Activated CD4-positive, alpha-beta T cell treated with anti-CD3 and anti-CD28 coated beads, Interleukin-2, amount 50 U/mL, for 48 hours (primary cell): ENCODE measurements around the gene LYRM1.
"Not testable (repeated sequence)": the region's sequence is repeated elsewhere in the genome, so short reads cannot be mapped to it uniquely, and the experiment has no call there.

ENCODE experiments used
- DNase-seq, 2 experiments: peaks; one replicate each; pipeline ENCODE4 v3.0.0-alpha.2; 2020

The LYRM1 gene

DNA sequence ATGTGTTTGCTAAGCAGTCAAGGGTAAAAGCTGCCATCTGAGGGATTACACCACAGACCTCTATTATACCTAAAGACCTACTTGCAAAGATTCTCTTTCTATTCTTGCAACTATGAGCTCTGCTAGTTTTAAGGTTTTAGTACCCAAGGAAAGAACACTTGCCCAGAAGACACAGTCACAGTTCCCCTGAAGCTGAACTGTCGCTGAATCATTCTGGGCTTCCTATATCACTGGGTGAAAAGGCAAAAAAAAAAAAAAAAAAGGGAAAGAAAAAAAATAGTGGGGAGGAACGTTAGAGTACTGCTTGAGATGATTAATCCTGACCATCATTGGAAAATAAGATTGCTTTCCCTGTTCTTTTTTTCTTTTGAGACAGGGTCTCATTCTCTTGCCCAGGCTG, 37.9 kb downstream of the LYRM1 start:
- no peak for DNase-seq

DNA sequence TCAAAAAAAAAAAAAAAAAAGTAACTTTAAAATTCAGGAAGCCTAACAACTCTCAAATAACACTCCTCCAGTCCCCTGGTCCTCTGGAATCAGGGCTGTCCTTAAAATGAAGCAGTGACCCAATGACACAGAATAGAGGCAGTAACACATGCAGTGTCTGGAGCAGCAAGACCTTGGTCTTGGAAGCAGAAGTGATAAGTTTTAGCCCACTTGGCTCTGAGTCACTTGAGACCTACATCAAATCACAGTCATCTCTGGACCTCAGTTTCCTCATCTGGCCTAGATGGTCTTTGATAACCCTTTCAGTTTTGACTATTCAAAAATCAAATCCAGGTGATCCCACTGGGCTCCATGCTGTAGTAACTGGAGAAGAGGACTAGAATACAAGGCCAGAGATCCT, 39.0 kb downstream of the LYRM1 start:
- DNase-seq, result no peak

DNA sequence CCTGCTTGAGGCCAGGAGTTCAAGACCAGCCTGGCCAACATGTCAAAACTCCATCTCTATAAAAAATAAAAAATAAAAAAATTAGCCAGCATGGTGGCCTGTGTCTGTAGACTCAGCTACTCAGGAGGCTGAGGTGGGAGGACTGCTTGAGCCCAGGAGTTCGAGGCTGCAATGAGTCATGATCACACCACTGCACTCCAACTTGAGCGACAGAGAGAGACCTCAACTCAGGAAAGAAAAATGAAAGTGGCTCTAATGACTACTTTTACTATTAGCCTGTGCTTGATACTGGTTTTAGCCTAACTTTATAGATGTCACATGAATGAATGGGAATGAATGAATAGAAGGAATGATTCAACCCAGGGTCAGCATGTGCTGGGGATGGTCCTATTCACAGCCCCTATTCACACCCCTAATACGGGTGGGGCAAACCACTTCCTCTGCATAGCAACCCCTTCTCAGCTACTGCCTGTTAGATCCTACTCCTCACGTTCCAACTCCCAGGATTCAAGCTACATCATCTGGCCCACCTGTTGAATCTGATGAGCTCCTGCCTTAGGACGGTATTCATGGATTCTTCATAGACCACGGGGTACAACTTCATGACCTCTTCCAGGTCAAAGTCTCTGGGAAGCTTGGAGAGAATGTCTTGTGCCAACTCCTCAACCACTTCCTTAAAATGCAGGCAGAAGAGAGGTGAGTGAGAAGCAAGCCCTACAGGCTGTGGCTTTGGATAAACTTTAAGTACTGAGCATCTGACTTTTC, 40.5 kb downstream of the LYRM1 start:
- DNase-seq, result no peak

DNA sequence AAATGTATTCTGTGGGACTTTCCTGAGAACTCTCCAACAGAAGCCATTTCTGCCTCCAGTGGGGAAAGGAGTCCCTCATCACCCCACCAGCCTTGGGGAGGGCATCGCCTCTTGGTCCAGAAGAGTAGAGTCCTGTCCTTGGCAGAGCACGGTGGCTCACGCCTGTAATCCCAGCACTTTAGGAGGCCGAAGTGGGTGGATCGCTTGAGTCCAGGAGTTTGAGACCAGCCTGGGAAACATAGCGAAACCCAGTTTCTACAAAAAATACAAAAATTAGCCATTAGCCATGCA, 41.0 kb downstream of the LYRM1 start:
- DNase-seq, result no peak

DNA sequence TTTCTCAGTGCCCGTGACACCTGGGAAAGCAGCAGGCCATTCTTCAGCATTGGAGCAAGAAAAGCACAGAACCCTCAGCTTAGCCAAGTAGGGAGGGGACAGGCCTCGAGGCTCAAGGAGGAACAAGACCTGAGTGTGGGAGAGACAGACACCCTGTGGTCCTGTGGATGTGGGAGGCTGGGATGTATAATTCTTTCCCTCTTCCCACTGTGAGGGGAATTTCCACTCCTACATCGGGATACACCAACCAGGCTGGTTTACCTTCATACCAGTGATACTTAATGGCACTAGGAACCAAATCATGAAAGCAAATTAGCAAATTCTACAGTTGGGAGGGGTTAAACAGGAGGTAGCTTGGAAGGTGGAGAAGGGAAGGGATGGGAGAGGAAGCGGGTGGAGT, 41.7 kb downstream of the LYRM1 start:
- DNase-seq, result no peak

DNA sequence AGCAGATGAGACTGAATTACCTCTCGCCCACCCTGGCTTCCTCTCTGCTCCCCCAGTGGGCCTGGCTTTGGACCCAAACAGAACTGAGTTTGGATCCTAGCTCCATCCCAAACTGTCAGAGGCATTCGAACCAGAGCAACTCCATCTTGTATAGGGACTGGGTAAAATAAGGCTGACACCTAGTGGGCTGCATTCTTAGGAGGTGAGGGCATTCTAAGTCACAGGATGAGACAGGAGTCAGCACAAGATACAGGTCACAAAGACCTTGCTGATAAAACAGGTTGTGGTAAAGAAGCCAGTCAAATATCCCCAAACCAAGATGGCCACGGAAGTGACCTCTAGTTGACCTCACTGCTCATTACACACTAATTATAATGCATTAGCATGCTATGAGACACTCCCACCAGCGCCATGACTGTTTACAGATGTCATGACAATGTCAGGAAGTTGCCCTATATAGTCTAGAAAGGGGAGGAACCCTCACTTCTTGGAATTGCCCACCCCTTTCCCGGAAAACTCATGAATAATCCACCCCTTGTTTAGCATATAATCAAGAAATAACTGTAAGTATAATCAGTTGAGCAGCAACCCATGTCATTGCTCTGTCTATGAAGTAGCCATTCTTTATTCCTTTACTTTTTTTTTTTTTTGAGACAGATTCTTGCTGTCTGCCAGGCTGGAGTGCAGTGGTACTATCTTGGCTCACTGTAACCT, 44.4 kb downstream of the LYRM1 start:
- DNase-seq, result peak; percentile 52 to 64

DNA sequence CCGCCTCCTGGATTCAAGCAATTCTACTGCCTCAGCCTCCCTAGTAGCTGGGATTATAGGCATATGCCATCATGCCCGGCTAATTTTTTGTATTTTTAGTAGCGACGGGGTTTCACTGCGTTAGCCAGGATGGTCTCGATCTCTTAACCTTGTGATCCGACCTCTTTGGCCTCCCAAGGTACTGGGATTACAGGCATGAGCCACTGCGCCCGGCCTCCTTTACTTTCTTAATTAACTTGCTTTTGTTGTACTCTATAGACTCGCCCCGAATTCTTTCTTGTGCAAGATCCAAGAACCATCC, 45.0 kb downstream of the LYRM1 start:
- DNase-seq, result not testable (repeated sequence)

DNA sequence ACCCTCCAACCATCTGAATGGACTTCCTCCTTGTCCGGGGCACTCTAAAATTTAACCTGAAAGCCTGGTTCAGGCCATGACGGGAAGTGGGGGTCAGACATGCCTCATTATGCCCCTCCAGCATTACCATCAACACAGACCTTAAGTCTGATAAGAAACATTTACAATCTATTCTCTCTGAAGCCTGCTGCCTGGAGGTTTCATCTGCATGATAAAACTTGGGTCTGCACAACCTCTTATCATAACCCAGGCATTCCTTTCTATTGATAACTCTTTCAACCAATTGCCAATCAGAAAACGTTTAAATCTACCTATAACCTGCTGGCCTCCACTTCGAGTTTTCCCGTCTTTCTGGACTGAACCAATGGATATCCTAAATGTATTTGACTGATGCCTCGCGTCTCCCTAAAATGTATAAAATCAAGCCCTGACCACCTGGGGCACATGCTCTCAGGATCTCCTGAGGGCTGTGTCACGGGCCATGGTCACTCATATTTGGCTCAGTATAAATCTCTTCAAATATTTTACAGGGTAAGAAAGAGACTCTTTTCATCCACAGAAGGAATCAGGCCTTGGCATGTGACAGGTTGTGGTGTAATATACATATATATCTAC, 45.6 kb downstream of the LYRM1 start:
- no peak for DNase-seq

DNA sequence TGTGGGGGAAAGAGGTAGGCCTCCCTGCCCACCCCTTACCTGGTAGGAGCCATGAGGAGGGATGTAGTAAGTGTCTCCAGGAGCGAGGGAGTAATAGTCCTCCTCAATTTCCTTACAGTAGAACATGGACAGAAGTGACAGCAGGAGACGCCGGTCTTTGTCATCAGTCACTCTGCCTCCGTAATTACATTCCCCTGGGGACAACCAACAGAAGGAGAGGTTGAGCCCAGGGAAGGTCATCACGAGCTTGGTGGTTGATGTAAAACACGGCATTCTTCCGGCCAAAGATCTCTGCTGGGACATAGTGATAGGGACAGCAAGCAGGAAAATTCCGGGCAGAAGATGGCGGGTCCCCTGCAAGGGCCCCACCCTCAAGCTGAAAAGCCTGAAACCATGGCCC, 47.9 kb downstream of the LYRM1 start:
- DNase-seq, result no peak

DNA sequence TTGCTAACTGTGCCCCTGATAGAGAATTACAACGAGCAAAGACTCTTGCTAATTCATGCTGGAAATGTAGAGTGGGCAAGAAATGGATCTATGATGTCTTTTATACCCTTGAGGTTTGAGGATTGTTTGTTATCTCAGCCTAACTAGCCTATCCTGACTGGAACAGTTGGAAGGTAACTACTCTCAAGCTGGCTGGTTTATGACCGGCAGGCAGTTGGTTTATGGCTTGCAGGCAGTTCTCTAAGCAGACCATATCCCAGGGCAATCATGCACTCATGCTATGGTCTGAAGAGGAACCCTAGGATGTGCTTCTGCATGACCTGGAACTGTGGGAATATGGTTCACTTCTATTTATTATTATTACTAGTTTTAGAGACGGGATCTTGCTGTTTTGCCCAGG, 49.1 kb downstream of the LYRM1 start:
- DNase-seq, result no peak

DNA sequence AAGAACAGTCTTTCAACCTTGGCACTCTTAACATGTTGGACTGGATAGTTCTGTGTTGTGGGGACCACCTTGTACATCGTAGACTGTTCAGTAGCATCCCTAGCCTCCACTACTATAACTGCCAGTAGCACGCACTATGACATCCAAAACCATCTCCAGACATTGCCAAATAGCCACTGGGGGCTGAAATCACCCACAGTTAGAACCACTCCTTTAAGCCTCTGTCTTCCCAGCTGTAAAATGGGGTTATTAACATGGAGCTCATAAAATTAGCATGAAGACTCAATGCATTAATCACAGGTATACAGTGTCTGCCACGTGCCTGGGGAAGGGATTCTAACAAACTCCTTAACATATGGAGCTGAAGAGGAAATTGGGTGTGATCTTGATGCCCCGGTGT, 49.7 kb downstream of the LYRM1 start:
- no peak for DNase-seq

DNA sequence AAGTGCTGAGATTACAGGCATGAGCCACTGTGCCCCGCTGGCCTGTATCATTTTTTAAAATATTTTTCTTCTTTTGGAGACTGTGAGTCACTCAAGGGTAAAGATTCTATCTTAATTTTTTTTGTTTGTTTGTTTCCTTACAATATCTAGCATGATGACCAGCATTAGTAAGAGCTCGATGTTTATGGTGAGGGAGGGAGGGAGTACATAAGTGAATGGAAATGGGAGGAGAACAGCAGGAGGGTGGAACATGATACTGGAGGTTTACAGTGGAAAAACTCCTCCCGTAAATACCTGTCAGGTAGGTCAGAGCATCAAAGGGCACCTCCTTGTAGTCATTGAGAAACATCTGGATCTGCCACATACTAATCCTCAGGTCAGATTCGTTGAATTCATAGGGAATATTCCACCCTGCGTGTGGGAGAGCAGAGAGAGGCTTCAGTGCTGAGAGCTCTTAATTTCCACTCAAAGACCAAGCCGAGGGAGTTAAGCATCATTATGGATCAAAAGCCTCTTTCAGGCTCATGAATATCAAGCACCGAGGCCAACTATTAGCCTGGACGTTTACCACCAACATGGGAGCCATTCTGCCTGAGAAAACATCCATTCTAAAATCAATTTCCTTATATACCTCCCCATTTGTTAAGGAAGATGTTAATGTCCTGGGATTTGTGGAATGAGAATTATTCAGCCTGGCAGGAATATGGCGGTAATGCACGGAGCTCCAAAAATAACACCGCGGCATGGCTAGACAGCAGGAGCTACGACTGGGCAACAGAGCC, 51.8 kb downstream of the LYRM1 start:
- no peak for DNase-seq

DNA sequence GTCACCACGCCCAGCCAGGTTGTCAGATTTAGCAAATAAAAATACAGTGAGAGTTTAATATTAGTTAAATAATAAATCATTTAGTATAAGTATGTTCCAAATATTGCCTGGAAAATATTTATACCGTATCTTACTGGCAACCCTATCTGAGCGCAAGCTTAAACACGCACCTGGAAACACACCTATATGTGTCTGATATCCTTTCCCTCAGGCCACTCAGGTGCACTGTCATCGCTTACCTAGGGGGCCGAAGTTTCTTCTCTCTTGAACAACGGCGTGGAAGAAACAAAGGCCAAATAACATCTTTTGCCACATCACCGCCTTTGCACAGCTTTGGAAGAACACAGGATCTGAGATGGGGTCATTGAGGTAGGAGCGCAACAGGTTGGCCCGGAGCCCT, 54.0 kb downstream of the LYRM1 start:
- DNase-seq, result no peak

DNA sequence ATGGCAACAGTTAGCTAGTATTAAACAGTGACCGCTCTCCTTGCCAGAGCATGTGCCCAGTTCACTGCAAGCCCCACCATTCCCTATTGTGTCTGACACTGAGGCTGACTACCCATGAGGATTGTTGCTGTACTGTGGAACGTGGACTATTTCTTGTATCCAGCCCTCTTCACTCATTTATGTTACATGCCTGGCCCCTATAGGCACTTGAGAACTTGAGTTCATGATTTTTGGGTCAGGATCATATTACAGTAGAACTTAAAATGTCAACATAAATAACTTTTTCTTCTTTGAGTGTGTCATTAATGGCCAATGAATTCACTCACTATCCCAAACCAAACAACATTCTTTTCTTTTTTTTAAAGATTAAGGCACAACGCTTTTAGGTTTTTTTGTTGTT, 55.7 kb downstream of the LYRM1 start:
- no peak for DNase-seq

DNA sequence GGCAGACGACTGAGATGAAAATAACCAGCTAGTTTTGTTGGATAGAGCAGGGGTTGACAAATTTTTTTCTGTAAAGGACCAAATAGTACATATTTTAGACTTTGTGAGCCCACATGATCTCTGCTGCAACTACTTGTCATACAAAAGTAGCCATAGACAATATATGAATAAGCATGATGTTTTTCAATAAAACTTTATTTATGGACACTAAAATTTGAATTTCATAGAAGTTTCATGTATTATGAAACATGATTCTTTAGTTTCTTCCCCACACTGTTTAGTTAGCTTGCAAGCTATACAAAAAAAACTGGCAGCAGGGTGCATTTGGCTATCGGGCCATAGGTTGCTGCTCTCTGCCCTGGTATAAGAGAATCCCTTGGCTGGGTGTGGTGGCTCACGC, 56.6 kb downstream of the LYRM1 start:
- DNase-seq, result no peak

DNA sequence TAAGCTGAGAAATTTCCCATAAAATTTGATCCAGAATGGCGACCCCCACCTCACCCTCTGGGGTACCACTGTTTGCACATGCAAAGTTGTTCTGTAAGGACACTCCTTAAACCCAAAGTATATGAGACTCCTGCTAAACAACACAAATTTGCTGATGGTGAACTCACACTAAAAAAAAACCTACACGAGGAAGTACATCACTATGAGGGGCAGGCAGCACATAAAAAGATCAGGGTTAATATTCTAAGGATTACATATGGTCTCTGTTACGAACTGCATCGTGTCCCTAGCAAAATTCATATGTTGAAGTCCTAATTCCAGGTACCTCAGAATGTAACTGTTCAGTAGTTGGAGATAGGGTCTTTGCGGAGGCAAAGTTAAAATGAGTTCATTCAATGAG, 60.3 kb downstream of the LYRM1 start:
- DNase-seq, result no peak

DNA sequence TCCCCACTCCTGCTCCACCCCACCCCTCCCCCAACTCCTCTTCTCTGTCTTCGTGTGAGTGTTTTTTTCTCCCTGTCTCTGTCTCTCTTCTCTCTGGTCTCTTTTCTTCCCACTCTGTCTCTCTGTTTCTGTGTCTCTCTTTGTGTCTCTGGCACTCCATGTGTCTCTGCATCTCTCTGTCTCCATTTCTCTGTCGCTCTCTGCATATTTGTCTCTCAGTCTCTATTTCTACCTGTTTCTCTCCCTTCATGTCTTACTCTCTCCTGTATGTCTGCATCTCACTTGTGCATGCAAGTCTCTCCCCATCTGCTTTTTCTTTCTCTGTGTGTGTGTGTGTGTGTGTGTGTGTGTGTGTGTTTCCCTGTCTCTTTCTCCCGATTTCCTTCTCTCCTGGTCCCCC, 68.2 kb downstream of the LYRM1 start:
- no peak for DNase-seq

DNA sequence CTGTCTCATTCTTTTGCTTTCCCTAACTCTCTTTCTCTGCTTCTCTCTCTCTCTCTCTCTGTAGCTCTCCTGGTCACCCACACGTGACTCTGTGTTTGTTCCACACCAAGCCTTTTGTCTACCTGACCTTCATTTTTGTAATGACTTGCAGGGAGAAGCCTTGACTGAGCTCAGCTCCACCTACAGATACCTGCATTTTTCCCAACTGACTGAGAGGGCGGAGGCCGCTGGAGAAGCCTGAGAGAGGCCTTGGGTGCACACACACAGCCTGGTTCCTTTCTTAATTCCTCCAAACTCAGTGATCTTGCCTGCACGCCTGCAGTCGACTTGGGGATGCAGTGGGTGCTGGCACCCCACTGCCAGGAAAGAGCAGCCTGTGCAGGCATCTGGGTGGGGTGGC, 68.8 kb downstream of the LYRM1 start:
- DNase-seq, result no peak

DNA sequence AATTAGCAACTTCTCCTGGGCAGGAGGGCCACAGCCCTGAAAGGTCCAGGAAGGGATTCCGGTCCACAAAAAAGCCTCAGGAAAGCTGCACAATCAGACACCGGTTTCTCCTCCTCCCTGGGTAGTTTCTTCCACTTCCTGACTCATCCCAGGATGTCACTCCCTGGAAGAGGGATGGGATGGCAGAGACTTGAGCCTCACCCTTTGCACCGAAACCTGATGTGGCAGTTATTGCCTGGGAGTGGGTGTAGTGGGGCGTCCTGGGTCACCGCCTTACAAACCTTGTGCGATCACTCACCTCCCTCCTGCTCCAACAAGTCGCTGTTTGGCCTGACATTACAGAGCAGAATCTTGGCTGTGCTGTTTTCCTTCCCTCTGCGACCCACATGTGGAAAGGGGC, 70.8 kb downstream of the LYRM1 start:
- no peak for DNase-seq

DNA sequence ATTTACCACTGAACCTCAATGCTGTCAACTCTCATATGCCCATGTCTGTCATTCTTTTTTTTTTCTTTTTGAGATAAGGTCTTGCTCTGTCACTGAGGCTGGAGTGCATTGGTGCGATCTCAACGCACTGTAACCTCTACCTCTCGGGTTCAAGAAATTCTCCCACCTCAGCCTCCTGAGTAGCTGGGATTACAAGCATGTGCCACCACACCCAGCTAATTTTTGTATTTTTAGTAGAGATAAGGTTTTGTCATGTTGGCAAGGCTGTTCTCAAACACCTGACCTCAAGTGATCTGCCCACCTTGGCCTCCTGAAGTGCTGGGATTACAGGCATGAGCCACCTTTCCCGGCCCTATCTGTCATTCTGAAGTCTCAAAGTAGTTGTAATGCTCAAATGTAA, 72.6 kb downstream of the LYRM1 start:
- DNase-seq, result not testable (repeated sequence)
